Heart left ventricle (tissue), 16 donors: Measurements from ENCODE around the gene PRR22. TPM values are rescaled to one million over a fixed set of nuclear protein-coding genes. Genes with fewer than 3 reads are reported as not detected.

ENCODE experiments used
- ATAC-seq, 4 donors: fragments of 200-7000 bp; cut with Tn5 transposase; one replicate each; pipeline ENCODE4 v1.9.1; 2020 to 2022; ENCODE audit warnings: moderate library complexity in 4 of 4, mild to moderate bottlenecking in 3 of 4, moderate number of reproducible peaks in 1 of 4
- DNase-seq, 5 donors: peaks; one replicate each; pipeline ENCODE4 v3.0.0-alpha.2; 2020
- H3K27ac ChIP-seq, 12 donors: fragments of 200-600 bp; sonication (generic) in 4 of 12; one replicate each; pipeline versions ENCODE4 v1.5.0 to v1.8.0; 2016 to 2022; ENCODE audit warnings: mild to moderate bottlenecking in 2 of 12
- H3K27me3 ChIP-seq, 9 donors: fragments of 200-600 bp; sonication (generic) in 2 of 9; one replicate each; pipeline versions ENCODE4 v1.5.1 to v1.8.0; 2016 to 2022; ENCODE audit warnings: mild to moderate bottlenecking in 3 of 9
- H3K36me3 ChIP-seq, 9 donors: fragments of 200-600 bp; sonication (generic) in 2 of 9; one replicate each; pipeline versions ENCODE4 v1.5.0 to v1.8.0; 2018 to 2022; ENCODE audit warnings: mild to moderate bottlenecking in 2 of 9
- H3K4me1 ChIP-seq, 12 donors: fragments of 200-600 bp; sonication (generic) in 4 of 12; one replicate each; pipeline versions ENCODE4 v1.5.0 to v1.8.0; 2016 to 2022; ENCODE audit warnings: mild to moderate bottlenecking in 3 of 12
- H3K4me3 ChIP-seq, 12 donors: fragments of 200-600 bp; sonication (generic) in 4 of 12; one replicate each; pipeline versions ENCODE4 v1.5.0 to v1.8.0; 2017 to 2022; ENCODE audit warnings: mild to moderate bottlenecking in 9 of 12, moderate library complexity in 4 of 12
- H3K9me3 ChIP-seq, 12 donors: fragments of 200-600 bp; sonication (generic) in 4 of 12; one replicate each; pipeline versions ENCODE4 v1.5.0 to v1.8.0; 2016 to 2022; ENCODE audit warnings: mild to moderate bottlenecking in 1 of 12
- POLR2A ChIP-seq, 2 donors: fragments of 450-650 bp; IDR thresholded peaks; one replicate each; pipeline ENCODE4 v1.6.1; 2017; ENCODE audit warnings: antibody characterized with exemption in 2 of 2, mild to moderate bottlenecking in 2 of 2, moderate library complexity in 2 of 2
- WGBS, 4 donors: extraction: QIAGEN DNeasy Blood & Tissue Kit in 2 of 4; methylation state at CpG; one replicate each; pipeline versions ENCODE4 v1.1.5 to v1.1.7; 2013 to 2018; 5-methylcytosine and 5-hydroxymethylcytosine counted together
- intact Hi-C, 10 donors: fragments of 100-400 bp; cut with DNase I; formaldehyde crosslinking; loops; one replicate each; pipeline versions ENCODE4 v1.11.1 to v1.14.2; 2022
- polyA plus RNA-seq, 2 donors: library from polyadenylated mRNA; stranded (reverse); fragments of 200-250 nt; gene quantifications; one replicate each; pipeline ENCODE4 v1.2.3, GENCODE V29; 2013
- total RNA-seq, 9 donors: library from RNA; depleted of rRNA in 2 of 9; stranded (reverse); fragments of >200 nt in 2 of 9; fragmentation: NEBNext Ultra II Directional in 3 of 9; extraction: Animal tissue kit (Norgen Biotek cat#: 25700) in 3 of 9; gene quantifications; one replicate each; pipeline versions ENCODE4 v1.1.0 to v1.2.4, GENCODE V29; 2016 to 2023
- TF ChIP-seq, protein P1 (sequence below), 12 donors: fragments of 200-600 bp; sonication (generic) in 4 of 12; IDR thresholded peaks; one replicate each; pipeline versions ENCODE4 v1.5.0 to v1.8.0; 2018 to 2022; ENCODE audit warnings: antibody characterized with exemption in 12 of 12, mild to moderate bottlenecking in 5 of 12
- donor health status: ischemic (EF 13 %, LVEDD 7.1; RV severe dilation, severe dysfunction).
- donor health status: healthy with polysubstance abuse.
- donor health status: DM: no; HTN: yes; CAD: no.
- donor health status: DM: no; HTN: no; CAD: no.
- donor health status: ischemic (EF 25% LVEDD 6.9; RV normal size, moderate dysfunction).
- donor health status: ischemic (EF 25% LVEDD 5.7; RV mildly dilated, moderate dysfunction).
- donor health status: healthy.
- donor health status: DM: yes; HTN: yes; CAD: no.
- donor health status: ischemic (EF 35%, LVEDD 5.7; RV mildly dilated, moderate dysfunction).
- donor health status: nonischemic (EF 11% LVEDD 7.7; RV severe dilation, severe dysfunction).
- donor health status: DM: yes; HTN: yes; CAD: no.
- donor health status: PGD.
- donor health status: ischemic (EF 29% LVEDD 5.4; RV normal size, mild dysfunction).
- donor health status: nonischemic (EF 23%, LVEDD 6.1; RV moderate dilation, normal function).

PRR22 gene
- total and polyA plus RNA-seq, 11 donors = 0.91 to 1.9 (median 1.1) TPM; not detected in 2

DNA sequence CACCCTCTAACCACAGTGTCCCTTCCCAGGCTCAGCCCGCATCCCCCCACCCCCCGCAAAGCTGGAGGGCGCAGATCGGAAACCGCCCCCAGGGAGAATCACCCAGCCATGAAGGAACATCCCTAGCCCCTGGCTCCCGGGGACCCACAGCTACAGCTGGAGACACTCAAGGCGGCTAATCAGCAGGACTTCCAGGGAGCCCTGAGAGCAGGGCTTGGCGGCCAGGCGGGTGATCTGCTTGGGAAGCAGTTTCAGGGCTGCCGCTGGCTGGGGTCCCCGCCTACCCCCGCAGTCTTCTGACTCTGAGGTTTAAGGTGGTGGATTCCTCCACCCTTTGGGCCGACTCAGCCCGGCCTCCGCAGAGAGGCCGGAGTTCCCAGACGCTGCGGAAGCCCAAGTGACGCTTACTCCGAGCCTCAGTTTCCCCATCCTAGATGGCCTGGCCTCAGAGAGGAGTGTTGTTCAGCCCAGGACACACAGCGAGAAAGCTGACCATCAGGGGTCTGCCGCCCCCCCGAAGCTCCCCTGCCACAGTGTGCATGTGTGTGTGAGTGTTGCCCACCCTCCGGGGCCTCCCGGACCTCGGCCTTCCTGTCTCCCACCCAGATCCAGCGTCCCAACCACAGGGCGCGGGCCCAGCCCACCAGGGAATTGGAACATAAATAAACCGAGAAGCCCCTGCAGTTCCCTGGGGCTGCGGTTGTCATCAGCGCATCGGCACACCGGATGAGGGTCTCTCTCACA is 45.2 kb upstream of the PRR22 start:
- intact Hi-C loops = loop anchor here in 9 of 10 donors (5.0 kb wide), 2 partner anchors 48 to 63 kb away; no protein-coding TSS in a partner anchor
- H3K4me1 ChIP-seq = peaks cover 0 to 30% (median 4%) of the 10 kb centered on the region in 12 donors
- no peaks in the 10 kb centered on the region for H3K36me3 ChIP-seq
- H3K4me3 ChIP-seq = peak overlapping the region in 5 of 12 donors; percentile 17 to 61 (median 50)
- H3K27me3 ChIP-seq = peaks cover 0 to 28% (median 13%) of the 10 kb centered on the region in 9 donors
- TF ChIP-seq, protein P1, sequence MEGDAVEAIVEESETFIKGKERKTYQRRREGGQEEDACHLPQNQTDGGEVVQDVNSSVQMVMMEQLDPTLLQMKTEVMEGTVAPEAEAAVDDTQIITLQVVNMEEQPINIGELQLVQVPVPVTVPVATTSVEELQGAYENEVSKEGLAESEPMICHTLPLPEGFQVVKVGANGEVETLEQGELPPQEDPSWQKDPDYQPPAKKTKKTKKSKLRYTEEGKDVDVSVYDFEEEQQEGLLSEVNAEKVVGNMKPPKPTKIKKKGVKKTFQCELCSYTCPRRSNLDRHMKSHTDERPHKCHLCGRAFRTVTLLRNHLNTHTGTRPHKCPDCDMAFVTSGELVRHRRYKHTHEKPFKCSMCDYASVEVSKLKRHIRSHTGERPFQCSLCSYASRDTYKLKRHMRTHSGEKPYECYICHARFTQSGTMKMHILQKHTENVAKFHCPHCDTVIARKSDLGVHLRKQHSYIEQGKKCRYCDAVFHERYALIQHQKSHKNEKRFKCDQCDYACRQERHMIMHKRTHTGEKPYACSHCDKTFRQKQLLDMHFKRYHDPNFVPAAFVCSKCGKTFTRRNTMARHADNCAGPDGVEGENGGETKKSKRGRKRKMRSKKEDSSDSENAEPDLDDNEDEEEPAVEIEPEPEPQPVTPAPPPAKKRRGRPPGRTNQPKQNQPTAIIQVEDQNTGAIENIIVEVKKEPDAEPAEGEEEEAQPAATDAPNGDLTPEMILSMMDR (IDR thresholded peaks at IDR 0.05) = no peak
- 55 to 67% (median 59%) methylated on average over 23 to 34 of the region's 34 CpGs for WGBS, 4 donors
- DNase-seq (no peak), ATAC-seq (no peak)
- H3K27ac ChIP-seq = peak overlapping the region in 7 of 12 donors; percentile 73 to 88 (median 80)
- no peaks in the 10 kb centered on the region for H3K9me3 ChIP-seq

DNA sequence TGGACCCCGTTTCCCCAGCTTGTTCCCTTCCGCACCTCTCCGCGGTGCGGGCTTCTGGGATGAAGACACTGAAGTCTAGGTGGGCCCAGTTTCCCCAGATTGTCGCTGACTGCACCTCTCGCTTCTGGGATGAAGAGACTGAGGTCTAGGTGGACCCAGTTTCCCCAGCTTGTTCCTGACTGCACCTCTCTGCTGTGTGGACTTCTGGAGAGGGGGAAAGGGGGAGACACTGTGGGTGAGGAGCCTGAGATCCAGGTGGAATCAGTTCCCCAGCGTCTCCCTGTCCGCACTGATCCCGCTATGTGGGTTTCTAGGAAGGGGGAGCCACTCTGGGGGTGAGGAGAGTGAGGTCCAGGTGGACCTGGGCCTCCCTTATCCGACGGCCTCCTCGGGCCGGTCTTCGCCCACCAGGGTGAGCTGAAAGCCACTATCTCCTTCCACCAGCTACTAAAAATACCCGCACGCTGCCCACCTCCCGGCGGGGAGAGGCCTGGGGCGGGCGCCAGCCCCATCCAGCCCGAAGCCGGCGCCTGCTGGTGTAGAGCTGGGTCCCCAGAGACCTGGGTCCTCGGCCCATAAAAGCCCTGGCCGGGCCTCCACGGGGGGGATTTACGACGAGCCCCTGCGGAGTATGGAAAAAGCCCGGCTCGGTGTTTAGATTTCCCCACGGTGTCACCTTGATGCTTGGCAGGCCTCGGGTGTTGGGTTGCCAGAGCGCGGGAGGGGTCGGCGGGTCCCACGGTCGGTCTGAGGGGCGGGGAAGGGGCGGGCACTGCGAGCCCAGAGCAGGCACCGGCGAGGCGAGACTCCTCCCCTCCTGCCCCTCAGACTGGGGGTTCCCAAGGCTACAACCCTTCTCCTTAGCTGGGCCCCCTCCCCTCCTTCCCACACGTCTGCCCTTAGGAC is 44.4 kb upstream of the PRR22 start:
- peak overlapping the region in 11 of 12 donors; percentile 43 to 88 (median 80) for H3K27ac ChIP-seq
- WGBS, 4 donors = 4 to 8% (median 4%) methylated on average over 28 to 47 of the region's 47 CpGs

DNA sequence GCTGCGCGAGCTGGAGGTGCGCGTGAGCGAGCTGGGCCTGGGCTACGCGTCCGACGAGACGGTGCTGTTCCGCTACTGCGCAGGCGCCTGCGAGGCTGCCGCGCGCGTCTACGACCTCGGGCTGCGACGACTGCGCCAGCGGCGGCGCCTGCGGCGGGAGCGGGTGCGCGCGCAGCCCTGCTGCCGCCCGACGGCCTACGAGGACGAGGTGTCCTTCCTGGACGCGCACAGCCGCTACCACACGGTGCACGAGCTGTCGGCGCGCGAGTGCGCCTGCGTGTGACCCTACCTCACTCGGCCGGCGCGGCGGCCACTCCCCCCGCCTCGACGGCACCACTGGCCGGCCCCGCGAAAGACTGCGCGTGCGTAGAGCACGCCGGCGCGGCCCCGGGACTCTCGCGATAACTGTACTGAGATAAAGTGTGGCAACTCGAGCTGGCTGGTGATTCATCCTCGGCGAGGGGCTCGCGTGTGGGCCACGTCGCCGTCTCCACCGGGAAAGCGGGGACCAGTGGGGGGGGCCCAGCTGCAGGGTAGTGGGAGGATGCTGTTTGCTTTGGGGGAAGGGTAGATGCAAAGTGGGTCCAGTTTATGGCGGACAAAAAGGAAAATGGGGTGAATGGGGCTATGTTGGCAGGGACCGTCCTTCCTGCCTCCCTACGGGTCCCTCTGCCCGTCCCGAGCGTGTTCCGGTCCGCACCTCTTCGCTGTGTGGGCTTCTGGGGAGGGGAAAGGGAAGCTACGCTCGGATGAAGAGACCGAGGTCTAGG is 43.5 kb upstream of the PRR22 start:
- TF ChIP-seq, protein P1 (IDR thresholded peaks at IDR 0.05) = no peak
- TF ChIP-seq POLR2A (IDR thresholded peaks at IDR 0.05) = no peak
- peak overlapping the region; percentile 7 to 64 (median 46) for H3K4me3 ChIP-seq
- ATAC-seq (peak; percentile 53 to 78 (median 76)), DNase-seq (peak; percentile 83 to 93 (median 89))
- intact Hi-C loops = loop anchor here in 8 of 10 donors (2.0 to 5.0 kb wide), 3 partner anchors 21 to 64 kb away; no protein-coding TSS in a partner anchor
- H3K27ac ChIP-seq = peak overlapping the region in 11 of 12 donors; percentile 43 to 88 (median 80)
- H3K27me3 ChIP-seq = peaks cover 0 to 28% (median 13%) of the 10 kb centered on the region in 9 donors
- peaks cover 0 to 30% (median 4%) of the 10 kb centered on the region in 12 donors for H3K4me1 ChIP-seq
- no peaks in the 10 kb centered on the region for H3K9me3 ChIP-seq
- 1 to 3% (median 2%) methylated on average over 28 to 91 of the region's 91 CpGs for WGBS, 4 donors
- no peaks in the 10 kb centered on the region for H3K36me3 ChIP-seq

More for the DNA sequence above, 44.4 kb upstream of the PRR22 start:
- intact Hi-C loops = loop anchor here in 8 of 10 donors (5.0 kb wide), 2 partner anchors 48 to 63 kb away; no protein-coding TSS in a partner anchor
- DNase-seq (peak in 4 of 5 donors; percentile 54 to 72 (median 66)), ATAC-seq (peak; percentile 40 to 79 (median 54))
- Histone ChIP-seq H3K9me3 (no peaks in the 10 kb centered on the region), H3K4me1 (peaks cover 0 to 30% (median 4%) of the 10 kb centered on the region in 12 donors), H3K4me3 (peak overlapping the region in 11 of 12 donors; percentile 17 to 64 (median 50)), H3K36me3 (no peaks in the 10 kb centered on the region), H3K27me3 (peaks cover 0 to 28% (median 13%) of the 10 kb centered on the region in 9 donors)
- TF ChIP-seq POLR2A (IDR thresholded peaks at IDR 0.05) = no peak
- TF ChIP-seq, protein P1 (IDR thresholded peaks at IDR 0.05) = peak in 3 of 12 donors; percentile 10 to 18 (median 16)
